Measurements from ENCODE around the gene HOXA2. TPM values are rescaled to one million over a fixed set of nuclear protein-coding genes. Genes with fewer than 3 reads are reported as not detected.
A peak's percentile ranks its signal among the peaks of the same experiment; 100 is the strongest.

Gene HOXA2
- polyA plus RNA-seq, 3 donors: 9.5 to 11.8 (median 11.0) TPM

DNA sequence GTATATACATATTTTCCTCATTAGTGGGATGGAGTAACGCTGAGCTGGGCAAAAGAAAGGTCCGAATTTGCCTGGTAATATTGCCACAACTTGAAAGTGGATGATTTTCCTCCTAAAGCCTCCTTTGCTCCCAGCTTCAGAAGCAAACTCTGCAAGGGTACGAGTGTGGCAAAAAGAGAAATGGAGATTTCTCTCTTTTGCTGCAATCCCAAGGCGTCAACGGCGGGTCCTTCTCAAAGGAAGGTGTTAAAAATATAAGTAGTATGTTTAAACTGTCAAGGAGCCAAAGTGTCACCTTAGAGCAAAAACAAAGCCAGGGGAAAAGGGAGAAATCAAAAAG, 12.4 kb upstream of the HOXA2 start:
- DNase-seq: no peak

DNA sequence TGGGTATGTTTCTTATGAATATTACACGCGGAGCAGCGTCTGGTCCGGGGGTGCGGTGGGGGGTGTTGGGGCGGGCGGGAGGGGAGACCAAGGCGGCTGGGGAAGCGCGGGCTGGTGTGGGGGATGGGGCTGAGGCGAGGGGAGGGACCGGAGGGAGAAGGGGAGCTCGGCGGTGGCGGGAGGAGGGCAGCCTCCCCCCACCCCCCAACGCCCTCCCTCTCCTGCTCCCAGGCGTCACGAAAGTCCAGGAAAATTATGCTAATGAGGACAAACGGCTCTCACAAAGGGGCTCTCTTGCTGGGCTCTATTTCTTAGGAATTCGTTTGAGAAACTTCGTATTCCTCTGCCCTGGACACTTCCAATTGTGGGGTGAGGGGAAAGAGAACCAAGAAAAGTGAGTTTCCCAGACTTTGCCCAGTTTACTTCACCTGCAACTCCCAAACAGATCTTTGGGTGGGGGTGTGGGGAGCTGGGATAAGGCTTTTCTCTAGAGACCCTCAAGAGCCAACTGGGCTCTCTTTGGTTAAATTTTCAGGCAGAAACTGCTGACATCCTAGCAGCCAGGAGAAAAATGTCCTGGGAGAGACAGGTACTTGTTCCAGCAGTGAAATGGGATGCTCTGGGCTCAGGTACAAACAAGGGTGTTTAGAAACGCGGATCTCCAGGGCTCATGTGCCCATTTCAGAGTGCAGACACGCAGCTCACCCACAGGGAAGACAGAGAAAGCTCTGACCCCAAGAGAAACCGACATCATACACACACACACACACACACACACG, 11.7 kb upstream of the HOXA2 start:
- DNase-seq: no peak

GRCh38 chr7:27112955-27113949, 10.8 kb upstream of the HOXA2 start:
- peak; percentile 95 for DNase-seq

GRCh38 chr7:27112361-27112760, 9.9 kb upstream of the HOXA2 start:
- no peak for DNase-seq

GRCh38 chr7:27111751-27112277, 9.3 kb upstream of the HOXA2 start:
- no peak for DNase-seq

- no peak for DNase-seq
These were observed 8.7 kb upstream of the HOXA2 start for GRCh38 chr7:27111042-27111750.

GRCh38 chr7:27110186-27111031, 7.9 kb upstream of the HOXA2 start:
- peak; percentile 89 for DNase-seq

DNA sequence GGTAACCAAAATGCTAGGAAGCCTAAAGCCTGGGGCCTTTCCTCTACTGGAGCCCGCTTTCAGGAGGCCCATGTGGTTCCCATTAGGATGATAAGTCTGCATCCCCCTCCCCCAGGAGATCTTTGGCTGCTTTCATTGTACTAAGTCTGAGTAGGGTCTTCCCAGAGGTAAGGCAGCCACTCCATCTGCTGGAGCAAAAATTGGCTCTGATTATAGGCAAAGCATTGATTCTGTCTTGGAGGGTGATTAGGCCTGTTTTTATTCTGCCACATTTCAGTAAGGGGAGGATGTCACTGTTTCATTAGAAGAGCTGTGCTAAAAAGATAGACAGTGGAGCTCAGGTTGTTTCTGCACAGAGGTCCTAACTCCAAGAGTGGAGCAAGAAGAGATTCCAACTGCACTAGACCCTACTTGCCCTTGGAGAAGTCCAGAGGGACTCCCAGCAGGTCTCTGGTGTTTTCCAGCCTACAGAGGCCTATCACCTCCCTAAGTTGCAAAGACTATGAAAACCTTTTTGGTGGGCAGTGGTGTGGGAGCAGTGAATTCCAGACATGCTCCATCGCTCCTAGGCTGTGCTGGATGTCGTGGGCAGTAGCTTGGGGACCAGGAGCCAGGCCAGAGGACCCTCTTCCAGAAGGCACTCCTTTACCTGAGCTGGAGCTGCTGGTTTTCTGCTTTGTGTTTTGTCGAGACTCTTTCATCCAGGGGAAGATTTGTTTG, 7.1 kb upstream of the HOXA2 start:
- no peak for DNase-seq

- DNase-seq: no peak
These were observed 6.1 kb upstream of the HOXA2 start for GRCh38 chr7:27108390-27109127.

DNA sequence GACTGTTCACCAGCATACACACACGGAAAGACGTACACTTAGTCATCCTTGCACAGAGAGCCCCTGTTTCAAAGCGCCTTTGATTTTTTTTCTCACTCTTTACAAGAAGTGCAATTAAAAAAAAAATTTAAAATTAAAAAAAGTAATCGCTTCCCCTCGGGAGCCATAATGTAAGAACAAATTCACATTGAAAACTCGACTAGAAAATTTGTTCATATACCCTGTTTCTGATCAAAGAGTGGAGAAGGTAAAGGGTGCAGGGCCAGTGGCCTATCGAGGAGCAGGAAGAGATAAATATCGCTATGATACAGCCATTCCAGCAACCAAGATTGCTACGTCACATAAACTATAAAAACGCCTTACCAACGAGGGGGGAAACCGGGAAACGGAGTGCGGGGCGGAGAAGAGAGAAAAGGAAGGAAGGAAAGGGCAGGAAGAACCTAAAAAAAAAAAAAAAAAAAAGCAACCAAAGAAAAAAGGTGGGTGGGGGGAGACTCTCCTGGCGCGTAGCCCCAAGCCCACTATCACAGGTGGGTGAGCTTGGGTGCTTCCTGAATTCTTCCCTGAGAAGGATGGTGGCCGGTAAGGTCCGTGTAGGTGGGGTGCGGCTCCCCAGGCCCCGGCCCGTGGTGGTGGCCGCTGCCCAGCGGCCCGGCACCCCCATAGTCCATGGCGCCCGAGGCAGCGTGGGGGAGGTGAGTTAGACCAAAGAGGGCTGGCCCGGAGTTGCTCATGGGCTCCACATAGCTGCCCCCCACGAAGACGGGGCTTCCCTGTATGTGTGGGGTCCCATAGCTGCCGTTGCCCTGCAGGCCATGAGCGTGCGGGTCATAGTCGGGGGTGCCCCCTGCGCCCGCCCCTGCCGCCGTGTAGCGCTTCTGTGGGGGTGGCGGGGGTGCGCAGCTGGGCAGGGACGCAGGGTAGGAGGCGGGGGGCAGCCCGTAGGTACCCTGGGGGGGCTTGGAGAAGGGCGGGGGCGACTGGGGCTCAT, 5.2 kb upstream of the HOXA2 start:
- DNase-seq: no peak

GRCh38 chr7:27106901-27107240, 4.4 kb upstream of the HOXA2 start:
- DNase-seq: no peak

DNA sequence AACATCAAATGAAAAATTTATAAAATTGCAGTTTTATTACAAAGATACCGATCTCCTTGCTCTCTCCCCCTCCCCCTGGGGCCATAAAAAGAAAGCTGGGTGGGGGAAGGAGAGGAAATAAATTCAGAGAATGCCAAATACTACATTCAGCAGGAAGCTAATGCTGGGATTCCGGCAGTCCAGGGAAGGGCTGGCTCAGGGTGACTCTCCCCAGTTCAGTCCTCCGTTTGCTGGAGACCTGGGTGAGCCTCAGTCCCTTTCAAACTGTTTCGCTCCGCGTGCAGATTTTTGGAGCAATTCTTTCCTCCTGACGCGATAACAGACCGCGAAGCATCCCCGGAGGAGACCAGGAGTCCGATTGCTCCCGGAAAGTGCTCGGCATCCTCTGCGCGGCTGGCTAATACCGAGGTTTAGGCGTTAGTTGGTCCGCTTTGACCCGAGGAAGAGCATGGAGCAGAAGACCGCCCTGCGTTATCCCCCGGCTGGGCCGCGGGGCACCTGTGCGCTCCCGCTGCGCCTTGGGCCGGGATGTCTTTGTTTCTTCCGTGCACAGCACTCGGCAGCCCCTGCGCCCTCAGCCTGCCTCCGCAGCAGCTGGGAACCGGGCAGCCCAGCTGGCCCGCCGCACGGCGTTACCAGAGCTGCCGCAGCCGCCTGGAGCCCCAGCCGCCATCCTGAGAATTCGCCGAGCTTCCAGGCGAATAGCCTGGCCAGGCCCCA, 3.9 kb upstream of the HOXA2 start:
- no peak for DNase-seq

DNA sequence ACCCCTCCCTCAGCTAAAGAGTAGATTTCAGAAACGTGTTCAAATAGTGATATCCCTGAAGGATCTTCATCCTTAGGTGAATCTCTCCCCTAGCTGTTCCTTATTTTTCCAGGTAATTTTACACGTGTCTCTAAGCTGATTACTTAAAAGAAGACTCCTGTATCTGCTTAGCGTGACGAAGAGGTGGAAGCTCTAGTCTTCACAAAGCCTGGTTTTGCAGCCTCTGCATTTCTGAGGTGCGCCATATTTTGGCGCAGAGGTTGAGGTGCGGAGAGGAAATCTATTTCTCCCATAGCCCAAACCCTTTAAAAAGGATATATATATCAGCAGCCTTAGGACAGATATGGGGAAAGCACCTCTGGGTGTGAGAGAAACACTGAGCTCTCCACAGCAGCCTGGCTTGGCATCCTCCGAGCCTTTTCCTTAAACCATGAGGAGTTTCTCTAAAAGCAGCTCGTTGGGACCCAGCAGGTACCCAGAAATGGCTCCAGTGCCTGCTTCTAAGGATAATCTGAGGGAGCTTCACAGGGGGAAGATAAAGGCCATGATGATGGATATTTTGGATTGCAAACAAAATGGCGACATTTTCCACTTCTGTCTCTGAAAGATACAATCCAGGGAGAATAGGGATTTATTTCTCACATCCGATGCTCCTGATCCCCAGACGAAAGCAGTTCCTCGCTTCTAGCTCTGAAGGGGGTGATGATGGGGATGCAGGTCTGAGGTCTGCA, 3.0 kb upstream of the HOXA2 start:
- no peak for DNase-seq

DNA sequence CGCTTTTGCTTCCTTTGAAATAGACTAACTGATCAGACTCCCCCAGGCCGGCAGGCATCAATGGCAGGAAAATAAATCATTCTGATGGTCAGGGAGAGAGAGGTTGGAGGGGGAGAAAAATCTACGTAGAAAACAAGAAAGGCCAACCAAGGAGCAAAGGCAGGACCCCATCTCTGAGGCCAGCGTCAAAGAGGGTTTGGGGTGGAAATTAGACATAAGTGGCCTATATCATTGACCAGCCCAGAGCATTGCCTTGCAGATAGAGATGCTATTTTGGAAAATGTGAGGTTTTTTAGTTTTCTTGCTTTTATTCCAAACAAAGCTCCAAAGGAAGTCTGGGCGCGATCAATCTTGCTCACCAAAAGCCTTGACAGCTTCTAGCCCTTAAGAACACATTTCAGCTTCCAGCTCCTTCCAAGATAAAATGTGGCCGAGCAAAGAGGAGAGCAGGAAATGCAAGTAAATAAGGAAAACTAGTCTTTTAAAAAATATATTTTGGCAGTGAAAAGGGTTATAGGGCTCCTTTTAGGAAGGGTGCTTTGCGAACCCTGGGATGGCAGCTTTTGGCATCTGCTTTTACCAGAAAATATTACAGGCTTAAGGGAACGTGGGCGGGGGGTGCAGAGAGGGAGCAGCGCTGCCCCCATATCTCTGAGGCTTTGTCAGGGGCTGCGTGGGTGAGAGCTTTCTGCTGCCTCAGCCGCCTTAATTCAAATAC, 2.0 kb upstream of the HOXA2 start:
- DNase-seq: peak; percentile 86

DNA sequence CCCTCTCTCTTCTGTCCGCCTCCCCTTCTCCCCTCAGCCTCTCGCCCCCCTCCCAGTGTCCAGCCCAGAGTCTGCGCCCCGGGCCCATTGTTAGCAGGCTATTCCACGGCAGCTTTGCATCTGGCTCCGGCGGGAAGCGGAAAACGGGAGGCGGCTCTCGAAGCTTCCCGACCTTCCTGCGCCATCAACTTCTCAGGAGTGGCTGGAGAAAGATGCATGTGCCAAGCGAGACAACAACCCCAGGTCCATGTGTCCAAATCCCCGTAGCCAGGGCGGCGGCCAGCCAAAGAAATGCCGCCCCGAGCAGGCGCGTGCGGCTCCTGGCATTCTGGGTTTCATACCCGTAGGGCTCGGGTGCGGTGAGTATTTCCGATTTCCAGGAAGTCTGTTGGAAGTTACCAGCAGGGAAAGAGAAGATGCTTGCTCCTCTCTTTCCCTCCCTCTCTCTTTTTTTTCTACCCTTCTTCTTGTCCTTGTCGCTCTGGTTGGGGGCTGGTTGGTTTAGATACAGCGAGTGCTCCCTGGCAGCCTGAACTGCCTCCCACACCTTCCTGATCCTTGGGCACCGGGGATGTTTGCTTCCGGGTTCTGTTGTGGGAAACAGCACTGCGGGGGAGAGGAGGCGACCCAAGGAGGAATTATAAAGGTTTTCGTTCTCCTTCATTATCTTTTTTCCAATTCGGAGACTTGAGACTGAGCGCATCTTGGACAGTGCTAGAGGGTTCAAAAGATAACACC, 1.2 kb upstream of the HOXA2 start:
- DNase-seq: peak; percentile 48

All from renal pelvis (tissue), 4 donors.